GM10847 (cell line): ENCODE results near the gene RASSF10.

Source experiments
- POLR2A ChIP-seq: IDR thresholded peaks from 2 replicates; pipeline ENCODE4 v1.6.1; 2011; ENCODE audit not compliant: insufficient read length; ENCODE audit errors: extremely low read depth

The RASSF10 gene

DNA sequence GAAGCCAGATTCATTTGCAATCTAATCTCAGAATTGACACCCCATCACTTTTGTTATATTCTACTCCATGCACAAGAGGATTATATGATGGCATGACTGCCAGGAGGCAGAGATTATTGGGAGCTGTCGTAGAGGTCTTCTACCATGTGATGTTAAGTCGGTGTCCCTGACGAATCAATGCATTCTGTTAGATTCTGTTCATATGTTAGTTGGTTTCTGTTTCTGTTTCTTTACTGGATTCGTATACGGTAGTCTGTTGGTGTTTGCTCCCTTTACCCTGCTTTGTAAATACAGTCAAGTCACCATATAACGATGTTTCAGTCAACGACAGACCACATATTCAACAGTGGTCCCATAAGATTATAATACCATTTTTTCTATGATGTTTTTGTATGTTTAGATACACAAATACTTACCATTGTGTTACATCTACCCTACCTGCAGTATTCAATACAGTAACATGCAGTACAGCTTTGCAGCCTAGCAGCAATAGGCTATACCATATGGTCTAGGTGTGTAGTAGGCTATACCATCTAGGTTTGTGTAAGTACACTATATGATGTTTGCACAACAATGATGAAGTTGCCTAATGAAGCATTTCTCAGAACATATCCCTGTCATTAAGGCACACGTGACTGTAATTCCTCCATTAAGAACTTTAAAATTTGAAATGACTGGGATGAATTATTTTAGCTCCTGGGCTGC, 22.8 kb upstream of the RASSF10 start:
- TF ChIP-seq POLR2A, result no peak

DNA sequence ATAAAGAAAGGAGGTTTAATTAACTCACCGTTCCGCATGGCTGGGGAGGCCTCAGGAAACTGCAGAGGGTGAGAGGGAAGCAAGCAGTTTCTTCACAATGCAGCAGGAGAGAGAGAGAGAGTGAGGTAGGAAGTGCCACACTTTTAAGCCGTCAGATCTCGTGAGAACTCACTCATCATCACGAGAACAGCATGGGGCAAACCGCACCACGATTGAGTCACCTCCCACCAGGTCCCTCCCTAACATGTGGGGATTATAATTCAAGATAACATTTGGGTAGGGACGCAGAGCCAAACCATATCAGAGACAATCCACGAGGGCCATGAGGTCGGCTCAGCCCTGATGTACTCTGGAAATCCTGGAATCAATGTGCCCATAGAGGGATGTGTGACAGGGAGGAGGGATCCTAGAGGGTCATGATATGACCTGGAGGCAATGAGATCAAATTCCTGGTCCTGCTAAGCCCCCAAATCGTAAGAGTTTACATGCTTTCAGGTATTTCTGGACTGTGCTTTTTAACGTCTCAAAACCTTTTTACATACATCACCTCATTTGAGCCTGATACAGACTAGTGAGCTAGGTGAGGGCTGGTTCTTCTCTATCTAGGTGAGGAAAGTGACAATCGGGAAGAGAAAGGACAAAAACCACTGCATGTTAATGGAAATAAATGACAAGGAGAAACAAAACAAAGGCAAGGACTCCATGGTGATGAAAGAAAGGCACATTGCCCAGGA, 19.5 kb upstream of the RASSF10 start:
- TF ChIP-seq POLR2A, result no peak

DNA sequence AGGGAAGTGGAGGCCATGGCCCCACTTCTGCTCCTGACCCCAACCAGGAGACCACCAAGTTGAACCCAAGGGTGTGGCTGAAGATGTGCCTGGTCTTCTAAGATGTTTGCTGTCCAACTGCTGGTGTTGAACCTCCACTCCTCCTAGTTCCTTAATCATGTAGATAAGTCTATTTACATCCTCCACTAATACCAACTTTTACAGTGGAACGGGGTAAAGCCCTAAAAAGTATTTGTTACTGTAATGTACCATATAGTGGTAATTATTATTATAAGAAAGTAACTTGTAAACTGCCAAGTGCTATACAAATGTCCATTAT, 19.0 kb upstream of the RASSF10 start:
- no peak for TF ChIP-seq POLR2A

DNA sequence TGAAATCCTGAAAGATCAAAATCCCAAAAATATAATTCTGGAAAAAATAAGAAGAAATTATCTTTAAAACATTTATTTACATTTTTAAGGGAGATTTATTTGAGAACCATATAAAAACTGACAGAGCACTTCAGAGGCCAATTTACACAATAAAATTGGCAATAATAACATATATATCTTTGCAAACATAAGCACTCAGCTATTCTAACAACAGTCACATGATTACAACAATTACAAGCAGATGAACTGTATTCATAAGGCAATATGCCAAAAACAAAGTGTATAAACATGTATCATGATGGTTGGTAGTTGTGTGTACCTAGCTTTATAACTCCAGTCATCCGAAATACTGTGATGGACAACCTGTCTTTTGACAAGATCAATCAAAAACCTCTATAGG, 17.7 kb upstream of the RASSF10 start:
- no peak for TF ChIP-seq POLR2A

DNA sequence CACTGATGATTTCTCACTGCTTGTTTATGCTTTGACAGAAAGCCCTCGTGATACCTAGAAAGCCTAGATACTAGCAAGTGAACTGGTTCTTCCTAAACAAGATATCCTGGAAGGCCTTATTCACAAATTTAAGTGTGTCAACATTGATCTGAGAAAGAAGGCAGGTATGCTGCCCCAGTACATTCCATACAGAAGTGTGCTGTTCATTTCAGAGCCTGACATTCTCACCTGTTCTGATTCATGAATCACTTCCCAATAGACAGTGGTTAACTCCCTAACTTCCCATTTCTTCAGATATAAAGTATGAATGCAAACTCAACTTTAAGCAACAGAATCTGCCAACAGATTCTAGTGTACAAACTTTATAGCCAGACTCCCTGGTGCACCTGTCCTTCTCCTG, 15.5 kb upstream of the RASSF10 start:
- no peak for TF ChIP-seq POLR2A

DNA sequence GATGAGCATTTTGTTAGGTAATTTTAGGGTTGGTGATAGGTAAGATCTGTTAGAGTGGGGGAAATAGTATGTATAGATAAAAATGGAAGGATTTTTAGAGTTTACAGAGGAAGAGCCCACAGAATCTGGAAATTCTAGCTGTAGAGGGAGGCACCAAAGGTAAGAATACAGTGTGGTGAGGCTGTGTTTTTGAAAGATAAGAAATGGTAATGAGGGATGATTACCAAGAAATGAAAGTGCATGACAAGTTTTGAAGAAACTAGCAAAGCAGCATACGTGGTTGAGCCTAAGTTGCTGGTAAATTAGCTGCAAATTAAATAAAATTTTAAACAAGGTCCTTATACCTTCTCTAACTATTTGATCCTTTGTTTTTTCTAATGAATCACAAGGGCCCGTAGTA, 14.6 kb upstream of the RASSF10 start:
- no peak for TF ChIP-seq POLR2A

DNA sequence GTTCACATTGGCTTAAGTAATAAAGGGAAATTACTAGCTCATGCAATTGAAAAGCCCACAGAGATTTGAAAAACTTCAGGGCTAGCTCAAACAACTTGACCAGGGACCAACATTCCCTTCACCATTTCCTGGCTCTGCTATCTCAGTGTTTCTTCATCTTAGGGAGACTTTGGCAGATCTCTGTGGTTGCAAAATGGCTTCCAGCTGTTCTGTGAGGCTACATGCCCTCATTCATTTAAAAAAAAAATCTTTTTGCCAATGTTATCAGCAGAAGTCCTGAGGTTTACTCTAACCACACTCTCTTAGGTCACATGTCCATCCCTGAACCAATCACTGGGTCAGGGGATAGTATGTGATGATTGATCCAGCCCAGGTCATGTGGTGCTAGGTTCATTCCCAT, 13.9 kb upstream of the RASSF10 start:
- no peak for TF ChIP-seq POLR2A

DNA sequence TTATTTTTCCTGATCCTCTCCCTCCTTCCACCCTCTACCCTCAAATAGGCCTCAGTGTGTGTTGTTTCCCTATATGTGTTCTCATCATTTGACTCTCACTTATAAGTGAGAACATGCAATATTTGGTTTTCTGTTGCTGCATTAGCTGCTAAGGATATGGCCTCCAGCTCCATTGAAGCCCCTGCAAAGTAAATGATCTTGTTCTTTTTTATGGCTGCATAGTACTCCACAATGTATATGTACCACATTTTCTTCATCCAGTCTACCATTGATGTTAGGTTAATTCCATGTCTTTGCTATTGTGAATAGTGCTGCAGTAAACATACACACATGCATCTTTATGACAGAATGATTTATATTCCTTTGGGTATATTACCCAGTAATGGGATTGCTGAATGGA, 13.3 kb upstream of the RASSF10 start:
- no peak for TF ChIP-seq POLR2A

DNA sequence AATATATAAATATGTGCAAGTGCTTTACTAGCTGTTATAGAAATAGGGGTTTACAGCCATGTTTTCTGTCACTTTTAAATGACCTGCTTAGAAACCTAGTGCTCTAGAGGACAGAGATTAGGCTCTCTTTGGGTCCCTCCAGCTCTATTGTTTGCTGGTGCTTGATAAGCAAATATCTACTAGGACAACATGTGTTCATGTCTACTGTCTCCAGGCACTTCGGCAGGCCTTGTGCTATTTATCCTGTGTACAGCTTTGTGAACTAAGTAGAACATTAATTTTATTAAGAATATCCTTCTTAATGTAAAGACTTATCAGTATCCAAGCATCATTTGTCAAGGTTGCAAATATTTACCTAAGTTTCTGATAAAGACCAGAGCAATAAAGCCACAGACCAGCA, 11.9 kb upstream of the RASSF10 start:
- no peak for TF ChIP-seq POLR2A

DNA sequence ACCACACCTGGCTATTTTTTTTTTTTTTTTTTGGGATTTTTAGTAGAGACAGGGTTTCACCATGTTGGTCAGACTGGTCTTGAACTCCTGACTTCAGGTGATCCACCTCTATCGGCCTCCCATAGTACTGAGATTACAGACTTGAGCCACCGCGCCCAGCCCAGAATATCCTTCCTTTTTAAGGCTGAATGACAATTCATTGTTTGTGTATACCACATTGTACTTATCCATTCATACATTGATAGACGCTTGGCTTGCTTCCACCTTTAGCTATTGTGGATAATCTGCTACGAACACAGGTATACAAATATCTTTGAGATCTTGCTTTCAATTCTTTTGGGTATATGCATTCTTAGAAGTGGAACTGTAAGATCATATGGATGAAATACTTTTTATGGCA, 10.8 kb upstream of the RASSF10 start:
- TF ChIP-seq POLR2A, result no peak

DNA sequence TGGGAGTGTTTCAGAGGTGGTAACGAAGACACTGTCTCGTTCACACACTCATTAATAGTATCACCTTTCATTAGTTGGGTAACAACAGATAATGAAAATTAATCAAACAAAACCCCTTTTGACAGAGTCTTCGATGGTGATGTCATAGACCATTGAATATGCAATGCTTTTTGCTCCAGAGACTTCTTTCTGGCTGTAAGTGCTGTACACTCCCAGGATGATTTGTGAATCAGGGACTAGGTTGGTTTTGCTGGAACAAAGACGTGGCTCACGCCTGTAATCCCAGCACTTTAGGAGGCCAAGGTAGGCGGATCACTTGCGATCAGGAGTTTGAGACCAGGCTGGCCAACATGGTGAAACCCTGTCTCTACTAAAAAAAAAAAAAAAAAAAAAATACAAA, 9.5 kb upstream of the RASSF10 start:
- no peak for TF ChIP-seq POLR2A

DNA sequence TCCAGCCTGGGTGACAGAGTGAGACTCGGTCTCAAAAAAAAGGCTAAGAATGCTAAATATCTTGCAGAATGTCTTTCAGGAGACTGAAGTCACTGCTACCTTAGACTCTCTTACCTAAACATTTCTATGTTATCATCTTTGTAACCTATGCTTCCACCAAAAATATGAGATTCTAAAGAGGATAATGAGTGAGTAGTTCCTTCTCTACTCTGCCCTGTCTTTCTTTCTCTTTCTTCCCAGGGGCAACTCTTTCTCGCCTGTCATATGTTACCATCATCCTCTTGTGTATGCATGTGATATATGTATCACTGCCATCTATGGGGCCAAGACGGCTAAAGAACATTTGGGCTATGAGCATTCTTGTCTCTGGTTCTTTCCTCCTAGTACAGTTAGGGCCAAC, 9.0 kb upstream of the RASSF10 start:
- TF ChIP-seq POLR2A, result no peak

DNA sequence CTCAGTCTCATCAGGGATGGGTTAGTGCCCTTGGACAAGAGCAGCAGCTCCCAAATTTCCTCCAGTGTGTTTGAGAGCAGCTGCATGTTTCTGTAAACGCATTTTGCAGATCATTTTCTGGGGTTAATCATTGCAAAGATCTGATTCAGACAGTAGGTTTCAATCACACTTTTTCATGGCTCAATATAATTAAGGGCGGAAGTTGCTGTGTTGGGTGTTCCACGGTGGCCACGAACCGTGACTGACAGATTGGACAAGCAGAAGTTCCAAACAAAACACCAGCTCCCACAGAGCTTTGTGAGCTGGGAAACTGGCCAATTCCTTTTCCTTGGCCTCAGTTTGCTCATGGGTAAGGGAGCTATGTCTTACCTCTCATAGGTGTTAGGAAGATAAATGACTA, 8.4 kb upstream of the RASSF10 start:
- no peak for TF ChIP-seq POLR2A

DNA sequence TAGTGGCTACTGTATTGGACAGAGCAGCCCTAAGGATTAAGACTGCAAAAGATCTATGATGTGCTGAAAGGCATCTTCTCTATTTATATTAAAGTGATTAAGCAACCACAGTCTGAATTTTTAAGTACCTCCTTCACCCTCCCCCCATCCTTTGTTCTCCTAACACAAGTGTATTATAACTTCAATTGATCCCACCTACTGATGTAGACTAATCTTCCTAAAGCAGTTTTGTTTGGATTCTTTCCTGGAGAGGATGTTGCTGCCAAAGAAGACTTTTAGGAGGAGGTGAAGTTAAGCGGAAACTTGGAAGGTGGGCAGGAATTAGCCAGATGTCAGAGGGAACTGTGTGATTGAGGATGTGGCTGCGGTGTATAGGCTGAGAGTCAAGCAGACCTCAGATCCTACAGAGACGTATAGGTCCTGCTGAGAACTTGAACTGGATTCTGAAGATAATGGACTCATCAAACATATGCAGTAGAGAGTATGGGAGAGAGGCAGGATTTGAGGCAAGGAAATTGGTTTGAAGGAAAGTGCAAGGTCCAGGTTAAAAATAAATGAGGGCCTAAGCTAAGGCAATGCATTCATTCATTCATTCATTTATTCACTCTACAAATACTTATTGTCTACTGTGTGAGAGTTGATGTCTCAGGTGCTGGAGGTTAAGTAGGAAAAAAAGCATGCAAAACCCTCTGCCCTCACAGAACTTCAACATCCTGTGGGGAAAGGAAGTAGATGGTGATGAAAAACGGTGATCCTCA, 5.2 kb upstream of the RASSF10 start:
- no peak for TF ChIP-seq POLR2A

DNA sequence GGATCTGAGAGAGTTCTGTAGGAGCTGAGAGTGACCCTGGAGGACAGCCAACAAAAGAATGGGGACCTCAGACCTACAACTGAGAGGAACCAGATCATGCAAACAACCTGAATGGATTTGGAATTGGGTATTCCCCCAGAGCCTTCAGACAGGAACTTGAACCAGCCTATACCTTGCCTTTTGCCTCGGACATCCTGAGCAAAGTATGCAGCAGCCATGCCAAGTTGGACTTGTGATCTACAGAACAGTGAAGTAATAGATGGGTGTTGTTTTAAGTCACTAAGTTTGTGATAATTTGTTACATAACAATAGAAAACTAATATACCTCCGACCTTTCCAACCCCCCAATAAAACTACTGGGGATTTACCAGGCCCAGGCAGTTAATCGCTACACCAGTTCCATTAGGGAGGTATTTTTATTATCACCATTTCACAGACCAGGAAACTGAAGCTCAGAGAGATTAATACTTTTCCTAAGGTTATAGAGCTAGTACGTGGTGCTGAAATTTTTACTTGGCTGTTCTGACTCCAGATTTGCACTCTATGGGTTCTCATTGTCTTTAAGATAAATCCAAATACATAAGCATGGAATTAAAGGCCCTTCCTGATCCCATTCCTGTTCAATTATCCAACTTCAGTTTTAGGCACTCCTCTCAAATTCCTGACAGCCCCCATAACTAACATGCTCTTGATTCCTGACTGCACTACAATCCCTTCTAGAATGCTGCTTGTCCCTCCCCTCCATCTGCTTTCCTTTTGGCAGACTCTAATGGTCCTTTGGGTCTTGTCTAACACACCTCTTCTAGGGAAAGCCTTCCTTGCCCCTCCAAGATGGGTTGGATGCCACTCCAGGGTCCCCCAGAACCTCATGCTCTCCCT, 1.7 kb upstream of the RASSF10 start:
- TF ChIP-seq POLR2A, result no peak
